ENCODE data around the gene MIF4GD. TPM values are rescaled to one million over a fixed set of nuclear protein-coding genes. Genes with fewer than 3 reads are reported as not detected.

Gene MIF4GD
- total RNA-seq, 1 donor from 2014 or later: 11.9 TPM

DNA sequence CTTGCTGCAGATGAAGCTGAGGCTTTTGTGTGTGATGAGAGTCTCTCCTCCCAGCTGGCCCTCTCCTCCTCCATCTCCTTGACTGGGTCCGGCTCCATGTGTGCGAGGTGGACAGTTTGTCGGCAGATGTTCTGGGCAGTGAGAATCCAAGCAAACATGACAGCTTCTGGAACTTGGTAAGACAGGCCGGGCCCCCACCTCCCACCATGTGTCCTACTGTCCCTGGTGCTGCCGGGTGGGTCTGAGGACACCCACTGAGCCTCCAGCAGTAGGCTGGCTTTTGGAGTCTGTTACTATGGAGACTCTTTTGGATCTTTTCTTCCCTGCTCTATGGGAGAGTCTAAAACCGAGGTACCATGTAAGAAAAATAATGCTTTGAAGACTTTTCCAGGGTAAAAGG is 52.9 kb downstream of the MIF4GD start:
- Mint-ChIP-seq H3K27ac (no peak overlapping the region), H3K36me3 (peaks cover 15% of the 10 kb centered on the region), H3K4me1 (ENCODE audit: unreplicated experiment) (no peaks in the 10 kb centered on the region), H3K9me3 (no peaks in the 10 kb centered on the region), H3K4me3 (no peak overlapping the region), H3K27me3 (no peaks in the 10 kb centered on the region)
- TF ChIP-seq, protein P1, sequence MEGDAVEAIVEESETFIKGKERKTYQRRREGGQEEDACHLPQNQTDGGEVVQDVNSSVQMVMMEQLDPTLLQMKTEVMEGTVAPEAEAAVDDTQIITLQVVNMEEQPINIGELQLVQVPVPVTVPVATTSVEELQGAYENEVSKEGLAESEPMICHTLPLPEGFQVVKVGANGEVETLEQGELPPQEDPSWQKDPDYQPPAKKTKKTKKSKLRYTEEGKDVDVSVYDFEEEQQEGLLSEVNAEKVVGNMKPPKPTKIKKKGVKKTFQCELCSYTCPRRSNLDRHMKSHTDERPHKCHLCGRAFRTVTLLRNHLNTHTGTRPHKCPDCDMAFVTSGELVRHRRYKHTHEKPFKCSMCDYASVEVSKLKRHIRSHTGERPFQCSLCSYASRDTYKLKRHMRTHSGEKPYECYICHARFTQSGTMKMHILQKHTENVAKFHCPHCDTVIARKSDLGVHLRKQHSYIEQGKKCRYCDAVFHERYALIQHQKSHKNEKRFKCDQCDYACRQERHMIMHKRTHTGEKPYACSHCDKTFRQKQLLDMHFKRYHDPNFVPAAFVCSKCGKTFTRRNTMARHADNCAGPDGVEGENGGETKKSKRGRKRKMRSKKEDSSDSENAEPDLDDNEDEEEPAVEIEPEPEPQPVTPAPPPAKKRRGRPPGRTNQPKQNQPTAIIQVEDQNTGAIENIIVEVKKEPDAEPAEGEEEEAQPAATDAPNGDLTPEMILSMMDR (conservative IDR thresholded peaks at IDR 0.05): no peak
- DNase-seq (ENCODE audit: extremely low spot score, unreplicated experiment): no peak

Other genes with a start within 250 kb of the MIF4GD start
- gene ATP5PD, start 224.3 kb downstream of the MIF4GD start, total RNA-seq (ENCODE audit: low replicate concordance): 239 and 287 TPM in 2 replicates
- gene KCTD2, start 224.0 kb downstream of the MIF4GD start, total RNA-seq (ENCODE audit: low replicate concordance): 22.3 and 26.1 TPM in 2 replicates
- 16.4 and 42.0 TPM in 2 replicates for gene SLC16A5, start 183.3 kb downstream of the MIF4GD start, total RNA-seq (ENCODE audit: low replicate concordance)
- gene ARMC7, start 161.3 kb downstream of the MIF4GD start, total RNA-seq (ENCODE audit: low replicate concordance): 14.0 and 19.7 TPM in 2 replicates
- gene NT5C, start 139.5 kb downstream of the MIF4GD start, total RNA-seq (ENCODE audit: low replicate concordance): 33.6 and 40.7 TPM in 2 replicates
- 136 and 170 TPM in 2 replicates for gene JPT1, start 116.7 kb downstream of the MIF4GD start, total RNA-seq (ENCODE audit: low replicate concordance)
- gene SUMO2, start 88.3 kb downstream of the MIF4GD start, total RNA-seq (ENCODE audit: low replicate concordance): 465 and 602 TPM in 2 replicates
- 63.3 and 84.1 TPM in 2 replicates for gene NUP85, start 65.6 kb downstream of the MIF4GD start, total RNA-seq (ENCODE audit: low replicate concordance)
- gene GGA3, start 9.6 kb downstream of the MIF4GD start, total RNA-seq (ENCODE audit: low replicate concordance): 49.7 and 64.4 TPM in 2 replicates
- 67.0 and 70.9 TPM in 2 replicates for gene MRPS7, start 9.4 kb downstream of the MIF4GD start, total RNA-seq (ENCODE audit: low replicate concordance)
- 17.0 and 17.8 TPM in 2 replicates for gene SLC25A19, start 18.2 kb upstream of the MIF4GD start, total RNA-seq (ENCODE audit: low replicate concordance)
- 65.3 and 76.0 TPM in 2 replicates for gene GRB2, start 134.4 kb upstream of the MIF4GD start, total RNA-seq (ENCODE audit: low replicate concordance)
- gene TMEM94, start 185.4 kb upstream of the MIF4GD start, total RNA-seq (ENCODE audit: low replicate concordance): 86.5 and 112 TPM in 2 replicates
- gene CASKIN2, start 244.3 kb upstream of the MIF4GD start, total RNA-seq (ENCODE audit: low replicate concordance): 29.5 and 31.2 TPM in 2 replicates
- gene TSEN54, start 245.3 kb upstream of the MIF4GD start, total RNA-seq (ENCODE audit: low replicate concordance): 28.4 and 41.0 TPM in 2 replicates

Data from type B pancreatic cell (in vitro differentiated cells).